Hepatocyte (in vitro differentiated cells): Measurements from ENCODE around the gene CIDEA.
"Not testable (repeated sequence)": the region's sequence is repeated elsewhere in the genome, so short reads cannot be mapped to it uniquely, and the experiment has no call there.

ENCODE experiments used
- EZH2phosphoT487 ChIP-seq: fragments of 200-600 bp; sonication (generic); IDR thresholded peaks from one replicate; pipeline ENCODE4 v1.6.1; 2018; ENCODE audit warnings: antibody characterized with exemption, mild to moderate bottlenecking, low read depth, moderate library complexity; ENCODE audit not compliant: unreplicated experiment, severe bottlenecking
- TF ChIP-seq, protein P1 (sequence below): fragments of 200-600 bp; sonication (generic); IDR thresholded peaks from 2 replicates; pipeline ENCODE4 v1.5.1; 2016; ENCODE audit warnings: antibody characterized with exemption, mild to moderate bottlenecking; ENCODE audit not compliant: poor library complexity

GRCh38 chr18:12222041-12222440, 32.1 kb upstream of the CIDEA start:
- TF ChIP-seq, protein P1, sequence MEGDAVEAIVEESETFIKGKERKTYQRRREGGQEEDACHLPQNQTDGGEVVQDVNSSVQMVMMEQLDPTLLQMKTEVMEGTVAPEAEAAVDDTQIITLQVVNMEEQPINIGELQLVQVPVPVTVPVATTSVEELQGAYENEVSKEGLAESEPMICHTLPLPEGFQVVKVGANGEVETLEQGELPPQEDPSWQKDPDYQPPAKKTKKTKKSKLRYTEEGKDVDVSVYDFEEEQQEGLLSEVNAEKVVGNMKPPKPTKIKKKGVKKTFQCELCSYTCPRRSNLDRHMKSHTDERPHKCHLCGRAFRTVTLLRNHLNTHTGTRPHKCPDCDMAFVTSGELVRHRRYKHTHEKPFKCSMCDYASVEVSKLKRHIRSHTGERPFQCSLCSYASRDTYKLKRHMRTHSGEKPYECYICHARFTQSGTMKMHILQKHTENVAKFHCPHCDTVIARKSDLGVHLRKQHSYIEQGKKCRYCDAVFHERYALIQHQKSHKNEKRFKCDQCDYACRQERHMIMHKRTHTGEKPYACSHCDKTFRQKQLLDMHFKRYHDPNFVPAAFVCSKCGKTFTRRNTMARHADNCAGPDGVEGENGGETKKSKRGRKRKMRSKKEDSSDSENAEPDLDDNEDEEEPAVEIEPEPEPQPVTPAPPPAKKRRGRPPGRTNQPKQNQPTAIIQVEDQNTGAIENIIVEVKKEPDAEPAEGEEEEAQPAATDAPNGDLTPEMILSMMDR = not testable (repeated sequence)
- TF ChIP-seq EZH2phosphoT487 = not testable (repeated sequence)
